ENCODE measurements around the gene NEK9. TPM values are rescaled to one million over a fixed set of nuclear protein-coding genes. Genes with fewer than 3 reads are reported as not detected.
A peak's percentile ranks its signal among the peaks of the same experiment; 100 is the strongest.

The NEK9 gene
- total RNA-seq: 100 to 1,000 TPM in 9 of 10 donors, 10 to 100 TPM in 1; 97.8 to 138 (median 115) TPM
- polyA plus RNA-seq: 10 to 100 TPM; 26.9 to 51.3 TPM
- long read RNA-seq, donor 1, full-length matches to known transcripts: 20 of 59 reads
- long read RNA-seq, donor 1, partial matches to known transcripts: 11 of 59 reads
- long read RNA-seq, donor 1, other reads (novel, unspliced or antisense): 28 of 59 reads
- long read RNA-seq, donor 2, full-length matches to known transcripts: 41 of 78 reads
- long read RNA-seq, donor 2, partial matches to known transcripts: 10 of 78 reads
- long read RNA-seq, donor 2, other reads (novel, unspliced or antisense): 27 of 78 reads
- long read RNA-seq, donor 3, full-length matches to known transcripts: 35 of 96 reads
- long read RNA-seq, donor 3, partial matches to known transcripts: 24 of 96 reads
- long read RNA-seq, donor 3, other reads (novel, unspliced or antisense): 37 of 96 reads

DNA sequence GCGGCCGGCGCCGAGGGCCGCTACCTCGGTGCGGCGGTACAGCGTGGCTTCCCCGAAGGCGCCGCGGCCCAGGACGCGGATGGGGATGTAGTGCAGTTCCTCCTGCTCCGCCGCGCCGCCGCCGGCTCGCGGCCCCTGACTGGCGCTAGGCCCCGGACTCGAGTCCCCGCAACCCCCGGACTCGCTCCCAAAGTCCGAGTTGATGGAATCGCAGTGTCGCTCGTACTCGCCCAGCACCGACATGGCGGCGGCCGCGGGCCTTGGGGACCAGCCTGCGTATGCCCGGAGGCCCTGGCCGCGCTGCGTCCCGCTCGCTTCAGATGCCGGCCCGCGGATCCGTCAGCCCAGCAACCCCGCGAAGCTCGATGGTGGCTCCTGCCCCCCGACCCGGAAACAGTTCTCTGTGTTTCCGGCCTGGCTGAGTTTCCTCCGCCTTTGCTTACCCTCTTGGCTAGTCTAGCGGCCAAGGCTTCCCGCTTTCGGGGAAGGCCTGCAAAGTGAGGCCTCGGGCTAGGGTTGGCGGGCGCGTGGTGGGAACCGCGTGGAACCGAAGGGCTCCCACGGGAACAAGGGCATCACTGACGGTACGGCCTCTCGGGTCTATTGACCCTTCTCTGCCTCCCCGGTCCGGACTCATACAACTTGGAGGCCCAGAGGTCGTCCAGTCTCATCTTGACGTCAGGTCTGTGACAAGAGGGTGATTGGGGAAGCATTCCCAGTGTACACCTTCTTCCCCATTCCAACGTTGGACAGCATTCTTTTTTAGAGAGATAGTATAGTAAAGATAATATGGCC, at the start of gene NEK9:
NEK9 (minus strand) TSS at position 370 of the 795 bp plus-strand sequence; CDS start at position 243, 127 bp downstream.
- intact Hi-C loops (cut with DNase I): loop anchor here in 3 of 10 donors (5.0 kb wide), 3 partner anchors 50 to 360 kb away; partner anchors contain the start of gene TMED10 (in 1 of the 3)
- peaks cover 0 to 35% (median 0%) of the 10 kb centered on the region in 9 donors for H3K36me3 ChIP-seq
- no peaks in the 10 kb centered on the region for H3K27me3 ChIP-seq
- no peaks in the 10 kb centered on the region for H3K9me3 ChIP-seq
- peak within 1 kb of the TSS; percentile 90 to 99 (median 96) for H3K27ac ChIP-seq
- DNase-seq: peak; percentile 91 to 94
- H3K4me3 ChIP-seq: peak within 1 kb of the TSS; percentile 63 to 96 (median 84)
- TF ChIP-seq, protein P1, sequence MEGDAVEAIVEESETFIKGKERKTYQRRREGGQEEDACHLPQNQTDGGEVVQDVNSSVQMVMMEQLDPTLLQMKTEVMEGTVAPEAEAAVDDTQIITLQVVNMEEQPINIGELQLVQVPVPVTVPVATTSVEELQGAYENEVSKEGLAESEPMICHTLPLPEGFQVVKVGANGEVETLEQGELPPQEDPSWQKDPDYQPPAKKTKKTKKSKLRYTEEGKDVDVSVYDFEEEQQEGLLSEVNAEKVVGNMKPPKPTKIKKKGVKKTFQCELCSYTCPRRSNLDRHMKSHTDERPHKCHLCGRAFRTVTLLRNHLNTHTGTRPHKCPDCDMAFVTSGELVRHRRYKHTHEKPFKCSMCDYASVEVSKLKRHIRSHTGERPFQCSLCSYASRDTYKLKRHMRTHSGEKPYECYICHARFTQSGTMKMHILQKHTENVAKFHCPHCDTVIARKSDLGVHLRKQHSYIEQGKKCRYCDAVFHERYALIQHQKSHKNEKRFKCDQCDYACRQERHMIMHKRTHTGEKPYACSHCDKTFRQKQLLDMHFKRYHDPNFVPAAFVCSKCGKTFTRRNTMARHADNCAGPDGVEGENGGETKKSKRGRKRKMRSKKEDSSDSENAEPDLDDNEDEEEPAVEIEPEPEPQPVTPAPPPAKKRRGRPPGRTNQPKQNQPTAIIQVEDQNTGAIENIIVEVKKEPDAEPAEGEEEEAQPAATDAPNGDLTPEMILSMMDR (IDR thresholded peaks at IDR 0.05): peak in 1 of 9 donors; percentile 13
- peaks cover 0 to 54% (median 41%) of the 10 kb centered on the region in 9 donors for H3K4me1 ChIP-seq
- peak; percentile 95 to 98 (median 96) for ATAC-seq
- WGBS, 2 donors: 0% methylated on average over 75 to 76 of the region's 76 CpGs

DNA sequence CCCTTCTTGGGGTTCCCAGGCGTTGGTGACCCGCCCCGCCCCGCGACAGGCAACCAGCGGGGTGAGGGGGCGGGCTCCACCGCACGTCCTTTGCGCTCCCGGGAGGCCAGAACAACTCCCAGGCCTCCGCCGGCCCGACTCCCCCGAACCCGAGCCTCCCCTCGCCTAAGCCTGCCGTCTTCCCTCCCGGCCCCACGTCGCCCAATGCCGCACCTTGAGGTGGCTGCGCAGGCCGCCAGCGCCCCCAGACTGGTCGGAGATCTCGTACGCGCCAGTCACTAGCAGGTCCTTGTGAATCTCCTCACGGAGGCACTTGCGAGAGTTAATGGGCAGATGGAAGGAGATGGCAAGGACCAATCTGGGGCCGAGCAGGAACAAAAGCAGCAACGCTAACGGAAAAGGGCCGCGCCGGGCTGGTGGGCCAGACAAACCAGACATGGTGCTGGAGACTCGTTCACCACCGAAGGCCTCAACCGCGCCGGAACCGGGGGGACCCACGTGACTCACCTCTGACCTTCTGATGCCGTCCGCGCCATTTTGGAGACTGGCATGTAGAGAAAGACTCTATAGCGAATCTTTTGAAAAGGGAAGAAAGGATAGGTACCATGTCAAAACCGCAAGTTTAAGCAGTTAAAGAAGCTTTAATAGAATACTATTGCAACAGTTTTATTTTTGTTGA, 49.4 kb upstream of the NEK9 start, which contains the start of gene TMED10:
TMED10 (minus strand) TSS at position 471 of the 679 bp plus-strand sequence; CDS start at position 438, 33 bp downstream.
- Histone ChIP-seq H3K4me1 (peaks cover 7 to 47% (median 25%) of the 10 kb centered on the region in 9 donors), H3K27ac (peak within 1 kb of the TSS; percentile 74 to 100 (median 94)), H3K36me3 (peaks cover 0 to 6% (median 0%) of the 10 kb centered on the region in 9 donors), H3K27me3 (no peaks in the 10 kb centered on the region), H3K9me3 (no peaks in the 10 kb centered on the region), H3K4me3 (peak within 1 kb of the TSS; percentile 34 to 99 (median 82))
- TF ChIP-seq, protein P1 (IDR thresholded peaks at IDR 0.05): peak in 3 of 9 donors; percentile 14 to 30 (median 26)
- 0% methylated on average over 49 of the region's 49 CpGs for WGBS, 2 donors
- intact Hi-C loops (cut with DNase I): loop anchor here in 5 of 10 donors (1.0 to 5.0 kb wide), 9 partner anchors 27 to 119 kb away; partner anchors contain the start of genes FOS (in 3 of the 5) and NEK9 (in 1 of the 5)
- DNase-seq: peak; percentile 88 to 91
- peak; percentile 95 to 99 (median 96) for ATAC-seq

DNA sequence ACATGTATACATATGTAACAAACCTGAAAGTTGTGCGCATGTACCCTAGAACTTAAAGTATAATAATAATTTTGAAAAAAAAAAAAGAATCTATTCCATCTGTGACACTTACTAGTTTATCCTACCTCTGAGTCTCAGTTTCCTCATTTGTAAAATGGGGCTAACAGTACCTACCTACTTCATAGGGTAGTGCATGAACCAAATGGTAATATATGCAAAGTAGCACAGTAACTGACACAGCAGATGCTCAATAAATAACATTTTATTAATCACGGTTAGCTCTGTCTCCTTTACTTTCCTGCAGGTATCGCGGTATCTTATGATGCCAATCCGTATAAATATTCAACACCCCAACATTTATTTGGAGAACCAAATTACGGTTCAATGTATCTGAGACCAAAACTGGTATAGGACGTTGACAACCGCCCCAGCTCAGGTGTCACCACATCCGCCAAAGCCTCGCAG, 48.9 kb upstream of the NEK9 start:
- H3K4me3 ChIP-seq: peak overlapping the region; percentile 34 to 99 (median 82)
- H3K36me3 ChIP-seq: peaks cover 0 to 6% (median 0%) of the 10 kb centered on the region in 9 donors
- peak overlapping the region; percentile 74 to 100 (median 94) for H3K27ac ChIP-seq
- H3K9me3 ChIP-seq: no peaks in the 10 kb centered on the region
- peaks cover 7 to 49% (median 25%) of the 10 kb centered on the region in 9 donors for H3K4me1 ChIP-seq
- no peak for DNase-seq
- WGBS, 2 donors: 9% methylated on average over 10 of the region's 10 CpGs
- H3K27me3 ChIP-seq: no peaks in the 10 kb centered on the region
- TF ChIP-seq, protein P1 (IDR thresholded peaks at IDR 0.05): no peak
- intact Hi-C loops (cut with DNase I): loop anchor here in 5 of 10 donors (1.0 to 5.0 kb wide), 9 partner anchors 27 to 119 kb away; partner anchors contain the start of genes FOS (in 3 of the 5) and NEK9 (in 1 of the 5)
- ATAC-seq: no peak
